GM21515 (cell line): ENCODE data around the gene CHRM2.

Experiments
- ATAC-seq: cut with Tn5 transposase; IDR thresholded peaks from one replicate; pipeline ENCODE4 v1.9.1; 2021; ENCODE audit not compliant: unreplicated experiment

The CHRM2 gene

GRCh38 chr7:137018468-137018867 is 150.0 kb downstream of the CHRM2 start:
- ATAC-seq, result no peak

GRCh38 chr7:137020351-137020750 is 151.9 kb downstream of the CHRM2 start:
- no peak for ATAC-seq

- ATAC-seq, result no peak
These were observed 157.2 kb downstream of the CHRM2 start for GRCh38 chr7:137025469-137026175.

GRCh38 chr7:137026176-137026500 is 157.7 kb downstream of the CHRM2 start:
- no peak for ATAC-seq

GRCh38 chr7:137032436-137032835 is 164.0 kb downstream of the CHRM2 start:
- no peak for ATAC-seq

GRCh38 chr7:137036768-137037167 is 168.3 kb downstream of the CHRM2 start:
- ATAC-seq, result no peak

GRCh38 chr7:137038706-137039105 is 170.3 kb downstream of the CHRM2 start:
- no peak for ATAC-seq

GRCh38 chr7:137040745-137041144 is 172.3 kb downstream of the CHRM2 start:
- no peak for ATAC-seq

GRCh38 chr7:137045573-137045972 is 177.1 kb downstream of the CHRM2 start:
- no peak for ATAC-seq

GRCh38 chr7:137069249-137069963 is 201.0 kb downstream of the CHRM2 start:
- no peak for ATAC-seq
